ENCODE data around the gene RPL35A.
A peak's percentile ranks its signal among the peaks of the same experiment; 100 is the strongest.
"Not testable (repeated sequence)": the region's sequence is repeated elsewhere in the genome, so short reads cannot be mapped to it uniquely, and the experiment has no call there.

RPL35A gene

GRCh38 chr3:197949778-197950676, at the start of gene RPL35A:
Gene RPL35A (plus strand): TSS chr3:197950190. CDS start chr3:197950968, 778 bp downstream.
- peak; percentile 52 to 99 (median 84) for DNase-seq

GRCh38 chr3:197901626-197902025, 48.4 kb upstream of the RPL35A start:
- no peak for DNase-seq

GRCh38 chr3:197906023-197906849, 43.8 kb upstream of the RPL35A start:
- peak in 56 of 58 donors; percentile 4 to 86 (median 64) for DNase-seq

GRCh38 chr3:197906850-197907187, 43.2 kb upstream of the RPL35A start:
- no peak for DNase-seq

GRCh38 chr3:197907196-197907595, 42.8 kb upstream of the RPL35A start:
- no peak for DNase-seq

GRCh38 chr3:197908550-197908949, 41.4 kb upstream of the RPL35A start:
- DNase-seq = not testable (repeated sequence)

GRCh38 chr3:197908957-197909701, 40.9 kb upstream of the RPL35A start:
- DNase-seq = no peak

- DNase-seq = peak in 27 of 58 donors; percentile 2 to 70 (median 8)
Observed at GRCh38 chr3:197912741-197913476, 37.1 kb upstream of the RPL35A start.

- no peak for DNase-seq
Observed at GRCh38 chr3:197913641-197914380, 36.2 kb upstream of the RPL35A start.

- not testable (repeated sequence) for DNase-seq
Observed at GRCh38 chr3:197921429-197922275, 28.3 kb upstream of the RPL35A start.

- no peak for DNase-seq
Observed at GRCh38 chr3:197926418-197926817, 23.6 kb upstream of the RPL35A start.

GRCh38 chr3:197927578-197927977, 22.4 kb upstream of the RPL35A start:
- not testable (repeated sequence) for DNase-seq

GRCh38 chr3:197936819-197937384, 13.1 kb upstream of the RPL35A start:
- DNase-seq = no peak

GRCh38 chr3:197940745-197941384, 9.1 kb upstream of the RPL35A start:
- no peak for DNase-seq

GRCh38 chr3:197942956-197943556, 6.9 kb upstream of the RPL35A start:
- no peak for DNase-seq

GRCh38 chr3:197949191-197949777, 706 bp upstream of the RPL35A start:
- no peak for DNase-seq

GRCh38 chr3:197950677-197951061, 679 bp downstream of the RPL35A start:
- no peak for DNase-seq
